Mesenchymal stem cell (in vitro differentiated cells and primary cell): Measurements from ENCODE around the gene SLC12A3.

Experiments used
- DNase-seq: peaks from one replicate; pipeline ENCODE4 v3.0.0-alpha.2; 2013
- H2AFZ ChIP-seq: one replicate; pipeline ENCODE4 v1.6.1; 2013; ENCODE audit warnings: low read depth, mild to moderate bottlenecking, control low read depth, inconsistent platforms, low read length, moderate library complexity
- H2AK5ac ChIP-seq: 2 replicates; pipeline ENCODE4 v1.6.1; 2013; ENCODE audit warnings: low read length, moderate library complexity, mild to moderate bottlenecking, inconsistent platforms; ENCODE audit not compliant: severe bottlenecking
- H2BK120ac ChIP-seq: one replicate; pipeline ENCODE4 v1.6.1; 2013; ENCODE audit warnings: low read depth, mild to moderate bottlenecking, inconsistent platforms, low read length, moderate library complexity
- H2BK12ac ChIP-seq, 2 experiments: one replicate each; pipeline ENCODE4 v1.6.1; 2013; ENCODE audit warnings: inconsistent platforms in 2 of 2, low read length in 2 of 2, mild to moderate bottlenecking in 2 of 2, moderate library complexity in 2 of 2, control low read depth in 1 of 2
- H2BK15ac ChIP-seq: one replicate; pipeline ENCODE4 v1.6.1; 2013; ENCODE audit warnings: mild to moderate bottlenecking, low read depth, inconsistent platforms; ENCODE audit not compliant: poor library complexity, severe bottlenecking
- H2BK5ac ChIP-seq: 2 replicates; pipeline ENCODE4 v1.6.1; 2013; ENCODE audit warnings: low read depth, mild to moderate bottlenecking, low read length, control low read depth, inconsistent platforms; ENCODE audit not compliant: poor library complexity, severe bottlenecking
- H3K14ac ChIP-seq, 2 experiments: one replicate each; pipeline ENCODE4 v1.6.1; 2013; ENCODE audit warnings: inconsistent platforms in 2 of 2, low read length in 2 of 2, control low read depth in 1 of 2, mild to moderate bottlenecking in 1 of 2, moderate library complexity in 1 of 2
- H3K18ac ChIP-seq, 2 experiments: one replicate each; pipeline ENCODE4 v1.6.1; 2013; ENCODE audit warnings: inconsistent platforms in 2 of 2, low read length in 2 of 2, control low read depth in 1 of 2, low read depth in 1 of 2, mild to moderate bottlenecking in 1 of 2
- H3K23ac ChIP-seq, 2 experiments: one replicate each; pipeline ENCODE4 v1.6.1; 2013; ENCODE audit warnings: inconsistent platforms in 2 of 2, low read length in 2 of 2, mild to moderate bottlenecking in 2 of 2, moderate library complexity in 2 of 2, control low read depth in 1 of 2
- H3K27ac ChIP-seq: 2 replicates; pipeline ENCODE4 v1.5.1; 2013; ENCODE audit warnings: mild to moderate bottlenecking, moderate library complexity, low read length, control low read depth, inconsistent platforms; ENCODE audit not compliant: poor library complexity, severe bottlenecking
- H3K27me3 ChIP-seq, 2 experiments: 2 replicates each; pipeline versions ENCODE4 v1.6.1 to v1.7.0; 2013; ENCODE audit warnings: low read length in 2 of 2, mild to moderate bottlenecking in 2 of 2, moderate library complexity in 2 of 2, control low read depth in 1 of 2, inconsistent platforms in 1 of 2; ENCODE audit not compliant: control insufficient read depth in 1 of 2, insufficient read depth in 1 of 2
- H3K36me3 ChIP-seq, 2 experiments: 2 replicates each; pipeline versions ENCODE4 v1.6.1 to v1.7.0; 2013; ENCODE audit warnings: low read length in 2 of 2, control low read depth in 1 of 2, inconsistent platforms in 1 of 2, low read depth in 1 of 2, mild to moderate bottlenecking in 1 of 2; ENCODE audit not compliant: insufficient read depth in 2 of 2, control insufficient read depth in 1 of 2
- H3K4ac ChIP-seq, 2 experiments: one replicate each; pipeline ENCODE4 v1.6.1; 2013; ENCODE audit warnings: inconsistent platforms in 2 of 2, low read length in 2 of 2, mild to moderate bottlenecking in 2 of 2, moderate library complexity in 2 of 2, control low read depth in 1 of 2, low read depth in 1 of 2
- H3K4me1 ChIP-seq: 2 replicates; pipeline ENCODE4 v1.6.1; 2013; ENCODE audit warnings: low read depth, low read length, control low read depth; ENCODE audit not compliant: control insufficient read depth, insufficient read depth
- H3K4me2 ChIP-seq: 2 replicates; pipeline ENCODE4 v1.6.1; 2013; ENCODE audit warnings: low read length, mild to moderate bottlenecking, inconsistent platforms; ENCODE audit not compliant: poor library complexity, severe bottlenecking
- H3K4me3 ChIP-seq, 2 experiments: 2 replicates each; pipeline versions ENCODE4 v1.5.1 to v1.7.0; 2013; ENCODE audit warnings: low read length in 2 of 2, mild to moderate bottlenecking in 2 of 2, control low read depth in 1 of 2, low read depth in 1 of 2; ENCODE audit not compliant: insufficient read depth in 1 of 2
- H3K79me1 ChIP-seq: replicated peaks from 2 replicates; pipeline ENCODE4 v1.6.1; 2013; ENCODE audit warnings: mild to moderate bottlenecking, control low read depth, low read length, inconsistent platforms; ENCODE audit not compliant: poor library complexity, severe bottlenecking
- H3K9ac ChIP-seq: 2 replicates; pipeline ENCODE4 v1.7.0; 2013; ENCODE audit warnings: mild to moderate bottlenecking, low read length, moderate library complexity
- H3K9me3 ChIP-seq: 2 replicates; pipeline ENCODE4 v1.7.0; 2013; ENCODE audit warnings: mild to moderate bottlenecking, low read length; ENCODE audit not compliant: control insufficient read depth
- H4K8ac ChIP-seq: one replicate; pipeline ENCODE4 v1.6.1; 2013; ENCODE audit warnings: inconsistent platforms, mild to moderate bottlenecking, low read length, moderate library complexity
- H4K91ac ChIP-seq: one replicate; pipeline ENCODE4 v1.6.1; 2013; ENCODE audit warnings: mild to moderate bottlenecking, low read length, inconsistent platforms
- WGBS: methylation state at CpG from one replicate; pipeline ENCODE4 v1.1.7; 2013; ENCODE audit warnings: mixed read lengths; 5-methylcytosine and 5-hydroxymethylcytosine counted together

SLC12A3 gene

GRCh38 chr16:56891685-56892084 lies 26.7 kb downstream of the SLC12A3 start:
- Histone ChIP-seq H4K91ac (no peak overlapping the region), H3K27ac (no peak overlapping the region), H3K4me3 (no peak overlapping the region), H2BK5ac (no peak overlapping the region), H3K9ac (no peak overlapping the region), H3K14ac (no peak overlapping the region), H3K4me2 (no peak overlapping the region), H3K9me3 (no peaks in the 10 kb centered on the region), H3K18ac (no peak overlapping the region), H3K79me1 (no peaks in the 10 kb centered on the region), H3K4me1 (peaks cover 2% of the 10 kb centered on the region), H2BK12ac (no peak overlapping the region), H2BK120ac (no peak overlapping the region), H2AFZ (no peak overlapping the region), H3K4ac (no peak overlapping the region), H3K23ac (no peak overlapping the region), H2BK15ac (no peak overlapping the region), H3K27me3 (peaks cover 6 to 19% of the 10 kb centered on the region in 2 experiments), H4K8ac (no peak overlapping the region), H2AK5ac (no peak overlapping the region), H3K36me3 (no peaks in the 10 kb centered on the region)
- DNase-seq: no peak
- WGBS: 83% methylated on average over 11 of the region's 11 CpGs

- Histone ChIP-seq H3K14ac (no peak overlapping the region), H3K18ac (no peak overlapping the region), H3K9me3 (no peaks in the 10 kb centered on the region), H3K27me3 (peaks cover 12 to 22% of the 10 kb centered on the region in 2 experiments), H2BK12ac (no peak overlapping the region), H3K27ac (no peak overlapping the region), H2AFZ (no peak overlapping the region), H3K4me1 (peaks cover 2% of the 10 kb centered on the region), H3K9ac (no peak overlapping the region), H4K8ac (no peak overlapping the region), H2BK120ac (no peak overlapping the region), H2AK5ac (no peak overlapping the region), H2BK5ac (no peak overlapping the region), H3K4me3 (no peak overlapping the region), H3K4ac (no peak overlapping the region), H3K23ac (no peak overlapping the region), H4K91ac (no peak overlapping the region), H3K36me3 (no peaks in the 10 kb centered on the region), H3K4me2 (no peak overlapping the region), H3K79me1 (no peaks in the 10 kb centered on the region), H2BK15ac (no peak overlapping the region)
- WGBS: 82% methylated on average over 14 of the region's 14 CpGs
- no peak for DNase-seq
Measured at GRCh38 chr16:56892705-56893104, 27.7 kb downstream of the SLC12A3 start.

GRCh38 chr16:56894331-56894917 lies 29.4 kb downstream of the SLC12A3 start:
- WGBS: 86% methylated on average over 12 of the region's 12 CpGs
- no peak overlapping the region for H3K4ac ChIP-seq

GRCh38 chr16:56895813-56896212 lies 30.8 kb downstream of the SLC12A3 start:
- Histone ChIP-seq H4K8ac (no peak overlapping the region), H2BK15ac (no peak overlapping the region), H3K9ac (no peak overlapping the region), H3K27me3 (peaks cover 20 to 40% of the 10 kb centered on the region in 2 experiments), H2AFZ (no peak overlapping the region), H2AK5ac (no peak overlapping the region), H3K23ac (no peak overlapping the region), H3K4me3 (no peak overlapping the region), H3K18ac (no peak overlapping the region), H3K79me1 (no peaks in the 10 kb centered on the region), H3K27ac (no peak overlapping the region), H3K14ac (no peak overlapping the region), H2BK12ac (no peak overlapping the region), H3K36me3 (no peaks in the 10 kb centered on the region), H3K4me1 (peaks cover 2% of the 10 kb centered on the region), H2BK120ac (no peak overlapping the region), H3K4ac (no peak overlapping the region), H4K91ac (no peak overlapping the region), H2BK5ac (no peak overlapping the region), H3K9me3 (no peaks in the 10 kb centered on the region), H3K4me2 (no peak overlapping the region)
- DNase-seq: no peak
- 87% methylated on average over 4 of the region's 4 CpGs for WGBS

More at GRCh38 chr16:56894331-56894917, 29.4 kb downstream of the SLC12A3 start:
- Histone ChIP-seq H2BK15ac (no peak overlapping the region), H2AFZ (no peak overlapping the region), H3K14ac (no peak overlapping the region), H3K27ac (no peak overlapping the region), H2BK5ac (no peak overlapping the region), H2BK120ac (no peak overlapping the region), H3K4me1 (peaks cover 2% of the 10 kb centered on the region), H3K4me3 (no peak overlapping the region), H3K18ac (no peak overlapping the region), H3K23ac (no peak overlapping the region), H3K27me3 (peaks cover 15 to 29% of the 10 kb centered on the region in 2 experiments), H2AK5ac (no peak overlapping the region), H2BK12ac (no peak overlapping the region), H3K4me2 (no peak overlapping the region), H3K9ac (no peak overlapping the region), H3K36me3 (no peaks in the 10 kb centered on the region), H3K9me3 (no peaks in the 10 kb centered on the region), H3K79me1 (no peaks in the 10 kb centered on the region), H4K8ac (no peak overlapping the region), H4K91ac (no peak overlapping the region)
- no peak for DNase-seq
